B cell (primary cell): ENCODE data around the gene FUS. TPM values are rescaled to one million over a fixed set of nuclear protein-coding genes. Genes with fewer than 3 reads are reported as not detected.

Experiments
- ATAC-seq: fragments of 200-7000 bp; cut with Tn5 transposase; one replicate; pipeline ENCODE4 v1.10.0; 2021; ENCODE audit warnings: low read depth, mild to moderate bottlenecking, moderate number of reproducible peaks, moderate library complexity
- CTCF ChIA-PET: fragments of 350-600 bp; sonication (Branson Sonifier 250); formaldehyde crosslinking; loops from one replicate; lab custom pipeline; 2021; ENCODE audit warnings: antibody characterized with exemption, inconsistent platforms; lab: Charles Lee
- POLR2A ChIA-PET: fragments of 350-600 bp; sonication (Branson Sonifier 250); formaldehyde crosslinking; loops from one replicate; lab custom pipeline; 2021; ENCODE audit warnings: antibody characterized with exemption; lab: Charles Lee
- DNase-seq: peaks from one replicate; pipeline ENCODE4 v3.0.0; 2013
- H2AFZ ChIP-seq: 2 replicates; pipeline ENCODE4 v1.6.1; 2012; ENCODE audit warnings: mild to moderate bottlenecking, low read depth, low read length; ENCODE audit not compliant: insufficient read depth, poor library complexity, severe bottlenecking
- H3K27ac ChIP-seq, 2 donors: 1 replicate in 1 of 2; 2 replicates in 1 of 2; pipeline ENCODE4 v1.5.1; 2012 to 2013; ENCODE audit warnings: low read length in 2 of 2, mild to moderate bottlenecking in 2 of 2, moderate library complexity in 1 of 2
- H3K27me3 ChIP-seq, 4 experiments: fragments of 200-600 bp in 1 of 4; sonication (generic) in 1 of 4; replicated peaks in 1 of 4; 1 replicate in 2 of 4; 2 replicates in 2 of 4; pipeline versions ENCODE4 v1.6.1 to v1.7.0; 2013 to 2016; ENCODE audit warnings: low read length in 3 of 4, mild to moderate bottlenecking in 2 of 4, mixed read lengths in 1 of 4, moderate library complexity in 1 of 4; ENCODE audit not compliant: insufficient read depth in 4 of 4, control insufficient read depth in 3 of 4; ENCODE audit errors: control extremely low read depth in 1 of 4
- H3K36me3 ChIP-seq, 2 experiments: replicated peaks in 1 of 2; 1 replicate in 1 of 2; 2 replicates in 1 of 2; pipeline versions ENCODE4 v1.6.1 to v1.7.1; 2013; ENCODE audit warnings: low read length in 1 of 2; ENCODE audit not compliant: insufficient read depth in 2 of 2, control insufficient read depth in 1 of 2; ENCODE audit errors: control extremely low read depth in 1 of 2, extremely low read depth in 1 of 2
- H3K4me1 ChIP-seq, 2 donors: fragments of 200-600 bp in 1 of 2; sonication (generic) in 1 of 2; 1 replicate in 1 of 2; 2 replicates in 1 of 2; pipeline versions ENCODE4 v1.5.1 to v1.6.1; 2013 to 2017; ENCODE audit warnings: low read length in 2 of 2; ENCODE audit not compliant: control insufficient read depth in 2 of 2, insufficient read depth in 2 of 2
- H3K4me2 ChIP-seq: replicated peaks from 2 replicates; pipeline ENCODE3; 2012; ENCODE audit warnings: mild to moderate bottlenecking, low read depth, low read length; ENCODE audit not compliant: poor library complexity, severe bottlenecking
- H3K4me3 ChIP-seq, 5 experiments: fragments of 200-600 bp in 1 of 5; sonication (generic) in 1 of 5; 1 replicate in 3 of 5; 2 replicates in 2 of 5; pipeline versions ENCODE4 v1.5.1 to v1.7.0; 2011 to 2016; ENCODE audit warnings: low read length in 4 of 5, mild to moderate bottlenecking in 4 of 5, low read depth in 2 of 5, control low read depth in 1 of 5, moderate library complexity in 1 of 5; ENCODE audit not compliant: insufficient read depth in 1 of 5; ENCODE audit errors: control extremely low read depth in 1 of 5, extremely low read depth in 1 of 5
- H3K79me2 ChIP-seq: fragments of 200-600 bp; sonication (generic); one replicate; pipeline ENCODE4 v1.6.0; 2016; ENCODE audit warnings: low read length; ENCODE audit not compliant: control insufficient read depth, insufficient read depth
- H3K9ac ChIP-seq: fragments of 200-600 bp; sonication (generic); 2 replicates; pipeline ENCODE4 v1.6.1; 2017; ENCODE audit warnings: mild to moderate bottlenecking, low read length, moderate library complexity
- H3K9me3 ChIP-seq, 3 donors: one replicate each; pipeline versions ENCODE4 v1.6.1 to v1.7.1; 2013; ENCODE audit warnings: low read length in 2 of 3; ENCODE audit not compliant: control insufficient read depth in 2 of 3, insufficient read depth in 1 of 3; ENCODE audit errors: control extremely low read depth in 1 of 3
- H4K20me1 ChIP-seq: 2 replicates; pipeline ENCODE4 v1.6.0; 2012; ENCODE audit warnings: mild to moderate bottlenecking, low read length; ENCODE audit not compliant: insufficient read depth, control insufficient read depth, poor library complexity, severe bottlenecking
- H3K27ac Mint-ChIP-seq: one replicate; pipeline ENCODE4 v1.8.0; 2021; ENCODE audit warnings: mixed read lengths
- H3K27me3 Mint-ChIP-seq: one replicate; pipeline ENCODE4 v1.8.0; 2021; ENCODE audit warnings: mixed read lengths
- H3K4me1 Mint-ChIP-seq: one replicate; pipeline ENCODE4 v1.8.0; 2021; ENCODE audit warnings: mixed read lengths
- H3K4me3 Mint-ChIP-seq: one replicate; pipeline ENCODE4 v1.8.0; 2021; ENCODE audit warnings: mixed read lengths
- H3K9me3 Mint-ChIP-seq: one replicate; pipeline ENCODE4 v1.8.0; 2022; ENCODE audit warnings: mixed read lengths; ENCODE audit not compliant: insufficient read depth
- EZH2 ChIP-seq: IDR thresholded peaks from 2 replicates; pipeline ENCODE4 v1.6.1; 2012; ENCODE audit warnings: borderline replicate concordance, low read depth, mild to moderate bottlenecking, moderate library complexity, low read length; ENCODE audit not compliant: insufficient read depth, poor library complexity, severe bottlenecking
- WGBS: methylation state at CpG from one replicate; pipeline ENCODE4 v1.1.5; 2013; ENCODE audit warnings: missing lambda C conversion rate; ENCODE audit not compliant: insufficient coverage; 5-methylcytosine and 5-hydroxymethylcytosine counted together
- intact Hi-C: fragments of 100-400 bp; cut with micrococcal nuclease; formaldehyde crosslinking; loops from one replicate; pipeline ENCODE4 v1.10.0; 2022
- polyA plus RNA-seq: library from polyadenylated mRNA; depleted of rRNA; stranded (reverse); fragments of >200 nt; gene quantifications from 2 replicates; pipeline ENCODE4 v1.2.3, GENCODE V29; 2012
- total RNA-seq, 2 donors: library from RNA; stranded (reverse); fragments of 120-200 nt in 1 of 2; gene quantifications; 1 replicate in 1 of 2; 2 replicates in 1 of 2; pipeline versions ENCODE4 v1.2.3 to v1.2.4, GENCODE V29; 2013 to 2022
- TF ChIP-seq, protein P1 (sequence below): fragments of 200-600 bp; IDR thresholded peaks from one replicate; pipeline ENCODE4 v1.8.0; 2022; ENCODE audit warnings: antibody characterized with exemption, mild to moderate bottlenecking

Gene FUS
- total and polyA plus RNA-seq, 2 donors (not counting 1 experiment from before 2014, with no cell fraction given), result 181 to 597 TPM

DNA sequence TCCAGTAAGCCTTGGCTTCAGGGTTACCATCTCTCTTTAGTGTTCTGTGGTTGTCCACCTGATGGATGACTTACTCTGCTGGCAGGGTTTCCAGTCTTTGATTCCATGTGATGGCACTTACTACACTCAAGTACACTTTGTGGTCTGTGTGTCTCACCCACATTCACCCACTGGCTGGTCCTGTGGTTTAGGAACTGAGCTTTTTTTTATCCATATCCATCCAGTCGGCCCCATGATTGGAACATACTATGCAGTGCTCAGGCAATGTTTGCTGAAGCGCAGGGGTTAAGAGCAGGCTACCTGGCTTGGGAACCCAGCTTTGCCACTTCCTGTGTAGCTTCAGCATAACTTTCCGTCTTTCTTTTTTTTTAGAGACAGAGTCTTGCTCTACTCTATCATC is 2.8 kb upstream of the FUS start:
- Histone ChIP-seq H3K27me3 (no peaks in the 10 kb centered on the region), H3K9ac (no peak overlapping the region), H3K27ac (no peak overlapping the region), H4K20me1 (peaks cover 16% of the 10 kb centered on the region), H3K79me2 (peaks cover 35% of the 10 kb centered on the region), H3K4me3 (peak overlapping the region in 1 of 5 experiments; percentile 19), H2AFZ (peak overlapping the region; percentile 43), H3K36me3 (peaks cover 0 to 1% of the 10 kb centered on the region in 2 experiments), H3K9me3 (no peaks in the 10 kb centered on the region), H3K4me1 (peaks cover 32 to 43% of the 10 kb centered on the region in 2 donors), H3K4me2 (peak overlapping the region; percentile 33)
- 0% methylated on average over 3 of the region's 3 CpGs for WGBS
- no peaks in the 10 kb centered on the region for H3K27me3 Mint-ChIP-seq
- no peak for ATAC-seq
- H3K4me3 Mint-ChIP-seq, result peak overlapping the region; percentile 26
- H3K9me3 Mint-ChIP-seq, result no peaks in the 10 kb centered on the region
- peaks cover 35% of the 10 kb centered on the region for H3K4me1 Mint-ChIP-seq
- DNase-seq, result peak; percentile 39
- ChIA-PET POLR2A (interaction anchor here (1.0 to 2.1 kb wide), 4 partner anchors 11 to 275 kb away, joined by 3 to 10 read pairs (median 6); partner anchors contain the start of gene PYCARD), CTCF (interaction anchor here (1.0 to 2.2 kb wide), 3 partner anchors 35 to 206 kb away, joined by 3 to 14 read pairs (median 4); no protein-coding TSS in a partner anchor)
- no peak for TF ChIP-seq EZH2
- TF ChIP-seq, protein P1, sequence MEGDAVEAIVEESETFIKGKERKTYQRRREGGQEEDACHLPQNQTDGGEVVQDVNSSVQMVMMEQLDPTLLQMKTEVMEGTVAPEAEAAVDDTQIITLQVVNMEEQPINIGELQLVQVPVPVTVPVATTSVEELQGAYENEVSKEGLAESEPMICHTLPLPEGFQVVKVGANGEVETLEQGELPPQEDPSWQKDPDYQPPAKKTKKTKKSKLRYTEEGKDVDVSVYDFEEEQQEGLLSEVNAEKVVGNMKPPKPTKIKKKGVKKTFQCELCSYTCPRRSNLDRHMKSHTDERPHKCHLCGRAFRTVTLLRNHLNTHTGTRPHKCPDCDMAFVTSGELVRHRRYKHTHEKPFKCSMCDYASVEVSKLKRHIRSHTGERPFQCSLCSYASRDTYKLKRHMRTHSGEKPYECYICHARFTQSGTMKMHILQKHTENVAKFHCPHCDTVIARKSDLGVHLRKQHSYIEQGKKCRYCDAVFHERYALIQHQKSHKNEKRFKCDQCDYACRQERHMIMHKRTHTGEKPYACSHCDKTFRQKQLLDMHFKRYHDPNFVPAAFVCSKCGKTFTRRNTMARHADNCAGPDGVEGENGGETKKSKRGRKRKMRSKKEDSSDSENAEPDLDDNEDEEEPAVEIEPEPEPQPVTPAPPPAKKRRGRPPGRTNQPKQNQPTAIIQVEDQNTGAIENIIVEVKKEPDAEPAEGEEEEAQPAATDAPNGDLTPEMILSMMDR, result no peak
- intact Hi-C loops, result no loop called here
- H3K27ac Mint-ChIP-seq, result peak overlapping the region; percentile 78

DNA sequence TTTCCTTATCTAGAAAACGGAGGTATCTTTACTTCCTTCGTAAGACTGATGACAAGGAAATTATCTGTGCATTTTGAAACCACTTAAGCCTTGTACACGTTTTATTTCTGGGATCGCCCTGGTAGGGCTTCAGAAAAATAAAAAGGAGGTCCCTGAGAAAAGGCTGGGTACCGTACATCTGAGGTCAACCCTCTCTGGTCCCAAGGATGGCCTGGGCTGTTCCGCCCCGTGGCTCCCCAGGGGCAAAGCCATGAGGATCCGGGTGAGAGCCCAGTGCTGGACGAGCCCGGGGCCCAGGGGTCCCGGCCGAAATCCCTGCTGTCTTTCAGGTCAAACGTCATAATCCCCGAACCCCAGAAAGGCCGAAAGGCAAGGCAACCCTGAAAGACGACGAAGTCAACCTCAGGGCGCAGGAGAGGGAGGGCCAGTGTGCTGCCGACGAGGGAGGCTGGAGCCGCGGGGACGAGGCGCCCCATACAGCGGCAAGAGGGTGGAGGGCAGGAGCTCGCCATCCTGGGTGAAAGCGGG is 656 bp upstream of the FUS start:
- no peaks in the 10 kb centered on the region for H3K9me3 ChIP-seq
- peaks cover 38% of the 10 kb centered on the region for H4K20me1 ChIP-seq
- POLR2A ChIA-PET, result interaction anchor here (0.6 to 3.3 kb wide), 21 partner anchors 14 to 694 kb away, joined by 3 to 44 read pairs (median 5); partner anchors contain the start of genes ITGAM, KAT8, PYCARD and PYDC1
- H3K9me3 Mint-ChIP-seq, result no peaks in the 10 kb centered on the region
- peak overlapping the region; percentile 96 for H3K9ac ChIP-seq
- H3K4me1 ChIP-seq, result peaks cover 41 to 56% of the 10 kb centered on the region in 2 donors
- DNase-seq, result peak; percentile 64
- TF ChIP-seq EZH2, result no peak
- TF ChIP-seq, protein P1, result no peak
- ATAC-seq, result no peak
- H3K27ac Mint-ChIP-seq, result peak overlapping the region; percentile 100
- peak overlapping the region; percentile 96 for H2AFZ ChIP-seq
- H3K4me3 Mint-ChIP-seq, result peak overlapping the region; percentile 99
- peak overlapping the region; percentile 87 for H3K4me2 ChIP-seq
- intact Hi-C loops, result loop anchor here (1.0 kb wide), 1 partner anchor 146 kb away; the partner anchor contains the start of gene STX4
- peak overlapping the region; percentile 90 to 93 for H3K27ac ChIP-seq
- peaks cover 55% of the 10 kb centered on the region for H3K4me1 Mint-ChIP-seq
- H3K27me3 Mint-ChIP-seq, result no peaks in the 10 kb centered on the region
- peaks cover 57% of the 10 kb centered on the region for H3K79me2 ChIP-seq
- H3K36me3 ChIP-seq, result peaks cover 7 to 22% of the 10 kb centered on the region in 2 experiments
- H3K4me3 ChIP-seq, result peak overlapping the region; percentile 58 to 98 (median 91)
- CTCF ChIA-PET, result interaction anchor here (0.6 to 2.3 kb wide), 8 partner anchors 18 to 329 kb away, joined by 3 to 17 read pairs (median 4); partner anchors contain the start of genes KAT8, PYCARD and RUSF1
- WGBS, result 2% methylated on average over 25 of the region's 27 CpGs
- no peaks in the 10 kb centered on the region for H3K27me3 ChIP-seq
